Common myeloid progenitor, CD34-positive (primary cell): ENCODE data around the gene IL17REL.

ENCODE experiments used
- CTCF ChIA-PET: fragments of 350-600 bp; sonication (Branson Sonifier 250); formaldehyde crosslinking; loops from one replicate; lab custom pipeline; 2021; ENCODE audit warnings: antibody characterized with exemption; lab: Charles Lee
- POLR2A ChIA-PET: fragments of 350-600 bp; sonication (Branson Sonifier 250); formaldehyde crosslinking; loops from one replicate; lab custom pipeline; 2021; ENCODE audit warnings: antibody characterized with exemption; lab: Charles Lee
- DNase-seq, 3 donors: peaks; one replicate each; pipeline versions ENCODE4 v3.0.0 to v3.0.0-alpha.2; 2013
- H3K27ac ChIP-seq, 2 experiments: 1 replicate in 1 of 2; 2 replicates in 1 of 2; pipeline ENCODE4 v1.7.0; 2013; ENCODE audit warnings: inconsistent platforms in 2 of 2, low read length in 2 of 2, mild to moderate bottlenecking in 2 of 2, low read depth in 1 of 2, moderate library complexity in 1 of 2; ENCODE audit not compliant: severe bottlenecking in 2 of 2, insufficient read depth in 1 of 2, poor library complexity in 1 of 2
- H3K27me3 ChIP-seq, 5 experiments: replicated peaks in 2 of 5; 1 replicate in 3 of 5; 2 replicates in 2 of 5; pipeline versions ENCODE4 v1.6.1 to v1.7.0; 2013; ENCODE audit warnings: low read length in 4 of 5, mild to moderate bottlenecking in 2 of 5, moderate library complexity in 2 of 5, inconsistent platforms in 1 of 5; ENCODE audit not compliant: insufficient read depth in 5 of 5, control insufficient read depth in 4 of 5
- H3K36me3 ChIP-seq, 4 experiments: 1 replicate in 2 of 4; 2 replicates in 2 of 4; pipeline versions ENCODE4 v1.6.1 to v1.7.0; 2013; ENCODE audit warnings: low read length in 3 of 4, control low read depth in 1 of 4, mild to moderate bottlenecking in 1 of 4; ENCODE audit not compliant: control insufficient read depth in 4 of 4, insufficient read depth in 4 of 4
- H3K4me1 ChIP-seq, 4 experiments: 1 replicate in 3 of 4; 2 replicates in 1 of 4; pipeline versions ENCODE4 v1.6.1 to v1.7.1; 2013; ENCODE audit warnings: low read length in 3 of 4, mild to moderate bottlenecking in 3 of 4, control low read depth in 1 of 4, inconsistent platforms in 1 of 4, moderate library complexity in 1 of 4; ENCODE audit not compliant: control insufficient read depth in 4 of 4, insufficient read depth in 4 of 4; ENCODE audit errors: control extremely low read depth in 1 of 4
- H3K4me3 ChIP-seq, 7 experiments: 1 replicate in 4 of 7; 2 replicates in 3 of 7; pipeline versions ENCODE4 v1.5.1 to v1.7.0; 2013; ENCODE audit warnings: mild to moderate bottlenecking in 7 of 7, low read length in 6 of 7, moderate library complexity in 6 of 7, inconsistent platforms in 2 of 7, low read depth in 2 of 7, control low read depth in 1 of 7; ENCODE audit not compliant: insufficient read depth in 4 of 7, control insufficient read depth in 1 of 7; ENCODE audit errors: extremely low read depth in 1 of 7
- H3K9me3 ChIP-seq, 5 experiments: 1 replicate in 4 of 5; 2 replicates in 1 of 5; pipeline versions ENCODE4 v1.6.1 to v1.7.1; 2013; ENCODE audit warnings: low read length in 4 of 5, mild to moderate bottlenecking in 2 of 5, inconsistent platforms in 1 of 5, low read depth in 1 of 5, moderate library complexity in 1 of 5; ENCODE audit not compliant: control insufficient read depth in 4 of 5, insufficient read depth in 2 of 5; ENCODE audit errors: control extremely low read depth in 1 of 5
- WGBS: methylation state at CpG from one replicate; pipeline ENCODE4 v1.1.5; 2013; ENCODE audit not compliant: insufficient coverage; 5-methylcytosine and 5-hydroxymethylcytosine counted together

The IL17REL gene

DNA sequence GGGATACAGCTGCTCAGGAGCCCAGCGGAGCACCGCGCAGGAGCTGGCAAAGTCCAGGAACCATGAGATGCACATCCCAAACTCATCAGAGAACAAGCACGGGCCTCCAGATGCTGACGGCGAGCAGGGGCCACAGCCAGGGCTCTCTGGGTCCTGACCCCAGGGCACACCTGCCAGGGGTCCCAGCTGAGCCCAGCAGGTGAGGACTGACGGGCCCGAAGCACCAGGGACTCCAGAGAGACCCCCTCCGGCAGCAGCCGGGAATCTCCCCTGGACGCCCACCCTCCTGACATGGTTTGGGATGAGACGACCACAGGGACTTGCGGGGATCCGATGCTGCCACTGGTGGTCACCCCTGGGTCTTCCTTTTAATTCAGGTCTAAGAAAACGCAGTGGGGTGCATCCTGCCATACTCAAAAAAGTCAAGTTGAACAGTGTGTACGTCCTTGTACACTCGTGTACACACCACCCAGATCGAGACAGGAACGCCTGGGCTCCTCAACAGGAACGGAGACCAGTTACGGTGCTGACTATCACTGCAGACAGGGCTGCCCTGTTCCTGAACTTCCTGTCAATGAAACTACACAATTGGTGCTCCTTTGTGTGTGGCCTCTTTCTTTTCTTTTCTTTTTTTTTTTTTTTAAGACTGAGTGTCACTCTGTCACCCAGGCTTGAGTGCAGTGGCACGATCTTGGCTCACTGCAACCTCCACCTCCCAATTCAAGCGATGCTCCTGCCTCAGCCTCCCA lies 23.6 kb upstream of the IL17REL start:
- ChIA-PET CTCF (interaction anchor here (1.1 to 1.5 kb wide), 2 partner anchors 16 to 23 kb away, joined by 3 read pairs; no protein-coding TSS in a partner anchor), POLR2A (interaction anchor here (0.7 kb wide), 1 partner anchor 273 kb away, joined by 3 read pairs; no protein-coding TSS in a partner anchor)
- no peak overlapping the region for H3K27ac ChIP-seq
- no peak overlapping the region for H3K4me3 ChIP-seq
- peaks cover 0 to 37% (median 12%) of the 10 kb centered on the region in 4 experiments for H3K4me1 ChIP-seq
- peak in 2 of 3 donors; percentile 38 to 53 for DNase-seq
- 59% methylated on average over 18 of the region's 23 CpGs for WGBS
- no peaks in the 10 kb centered on the region for H3K27me3 ChIP-seq
- peaks cover 0 to 15% (median 4%) of the 10 kb centered on the region in 5 experiments for H3K9me3 ChIP-seq
- no peaks in the 10 kb centered on the region for H3K36me3 ChIP-seq

DNA sequence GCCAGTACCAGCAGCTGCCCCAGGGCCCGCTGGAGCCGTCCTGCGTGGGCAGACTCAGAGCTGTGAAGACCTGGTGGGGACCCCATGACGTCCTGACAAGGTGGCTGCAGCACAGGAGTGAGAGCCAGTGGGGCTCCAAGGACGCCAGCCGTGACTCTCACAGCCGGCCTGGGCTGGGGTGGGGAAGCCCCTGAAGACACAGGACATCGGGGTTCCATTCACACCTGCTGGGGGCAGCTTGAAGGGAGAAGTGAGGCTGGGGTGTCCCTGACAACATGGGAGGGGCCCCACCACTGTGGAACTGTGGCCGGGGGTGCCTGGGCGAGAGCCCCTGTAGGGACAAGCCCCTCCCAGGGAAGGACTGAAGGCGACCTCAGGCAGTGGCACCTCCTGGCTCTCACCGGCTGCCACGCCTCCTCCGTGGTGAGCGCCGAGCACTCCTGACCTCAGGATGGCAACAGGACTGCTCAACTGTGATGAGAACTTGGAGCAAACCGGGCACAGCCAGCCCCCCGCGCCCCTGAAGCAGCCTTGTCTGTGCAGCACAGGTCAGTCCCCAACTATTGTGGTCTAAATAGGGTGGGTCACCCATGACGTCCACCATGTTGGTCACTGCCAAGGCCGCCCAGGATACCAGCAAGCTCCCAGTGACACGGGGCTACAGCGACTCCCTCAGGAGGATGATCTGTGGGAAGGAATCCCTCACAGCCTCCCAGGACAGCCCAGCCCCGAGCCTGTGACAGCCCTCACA lies 22.7 kb upstream of the IL17REL start:
- peak overlapping the region in 1 of 7 experiments; percentile 46 for H3K4me3 ChIP-seq
- H3K27me3 ChIP-seq = no peaks in the 10 kb centered on the region
- H3K36me3 ChIP-seq = no peaks in the 10 kb centered on the region
- ChIA-PET POLR2A (interaction anchor here (0.9 to 1.9 kb wide), 7 partner anchors 10 to 156 kb away, joined by 3 to 10 read pairs (median 6); partner anchors contain the start of gene MLC1), CTCF (interaction anchor here (0.9 to 5.9 kb wide), 6 partner anchors 17 to 108 kb away, joined by 3 to 63 read pairs (median 3); partner anchors contain the start of gene MLC1)
- 37% methylated on average over 21 of the region's 24 CpGs for WGBS
- no peak for DNase-seq
- H3K4me1 ChIP-seq = peaks cover 0 to 43% (median 17%) of the 10 kb centered on the region in 4 experiments
- H3K27ac ChIP-seq = peak overlapping the region in 1 of 2 experiments; percentile 15
- peaks cover 0 to 15% (median 4%) of the 10 kb centered on the region in 5 experiments for H3K9me3 ChIP-seq

DNA sequence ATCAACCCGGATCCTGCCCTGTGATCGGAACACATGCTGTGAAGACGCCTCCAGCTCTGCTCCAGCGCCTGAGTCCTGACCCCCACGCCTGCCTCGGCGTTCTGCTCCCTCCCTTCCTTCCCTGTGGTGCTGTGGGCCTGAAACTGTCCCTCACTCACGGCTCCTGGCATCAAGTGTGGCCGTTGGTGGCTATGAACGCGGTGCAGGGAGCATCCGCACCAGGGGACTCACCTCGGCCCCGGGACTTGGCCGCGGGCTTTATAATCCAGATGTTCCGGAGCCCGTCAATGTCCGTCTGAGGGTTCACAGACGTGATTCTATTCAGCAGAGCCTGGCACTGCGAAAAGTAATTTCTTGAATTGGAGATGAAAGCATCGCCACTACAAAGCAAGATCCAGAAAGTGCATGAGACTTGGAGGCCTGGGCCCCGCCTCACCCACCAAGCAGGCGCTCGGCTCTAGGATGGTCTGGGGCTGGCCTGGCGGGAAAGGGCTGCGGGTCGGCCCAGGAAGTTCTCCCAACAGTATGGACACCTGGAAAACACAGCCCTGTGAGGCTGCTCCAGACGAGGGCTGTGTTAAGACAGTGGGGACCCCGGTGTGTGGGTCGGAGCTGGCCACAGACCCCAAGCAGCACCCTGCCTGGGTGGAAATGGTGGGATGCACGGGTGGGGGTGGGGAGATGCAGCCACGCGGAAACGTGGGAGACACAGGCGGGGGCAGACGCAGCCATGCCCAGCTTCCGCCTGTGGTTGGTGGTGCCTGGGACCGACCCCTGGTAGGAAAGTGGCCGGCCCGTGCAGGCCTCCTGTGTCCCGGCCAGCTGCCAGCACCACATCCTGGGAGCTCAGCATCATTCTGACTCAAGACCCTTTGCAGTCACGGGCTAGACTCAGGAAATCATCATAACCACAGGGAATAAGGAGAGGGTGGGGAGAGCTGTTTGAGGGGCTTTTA lies 21.8 kb upstream of the IL17REL start:
- ChIA-PET POLR2A (interaction anchor here (0.9 to 1.9 kb wide), 7 partner anchors 11 to 157 kb away, joined by 3 to 10 read pairs (median 6); partner anchors contain the start of gene MLC1), CTCF (interaction anchor here (0.9 to 5.9 kb wide), 4 partner anchors 27 to 107 kb away, joined by 3 to 63 read pairs (median 5); partner anchors contain the start of gene MLC1)
- Histone ChIP-seq H3K27ac (no peak overlapping the region), H3K36me3 (no peaks in the 10 kb centered on the region), H3K9me3 (peaks cover 0 to 9% (median 1%) of the 10 kb centered on the region in 5 experiments), H3K4me1 (peaks cover 0 to 49% (median 23%) of the 10 kb centered on the region in 4 experiments), H3K4me3 (peak overlapping the region in 2 of 7 experiments; percentile 5 to 46), H3K27me3 (peaks cover 0 to 2% (median 0%) of the 10 kb centered on the region in 5 experiments)
- DNase-seq = peak; percentile 85 to 99 (median 99)
- 29% methylated on average over 36 of the region's 43 CpGs for WGBS

DNA sequence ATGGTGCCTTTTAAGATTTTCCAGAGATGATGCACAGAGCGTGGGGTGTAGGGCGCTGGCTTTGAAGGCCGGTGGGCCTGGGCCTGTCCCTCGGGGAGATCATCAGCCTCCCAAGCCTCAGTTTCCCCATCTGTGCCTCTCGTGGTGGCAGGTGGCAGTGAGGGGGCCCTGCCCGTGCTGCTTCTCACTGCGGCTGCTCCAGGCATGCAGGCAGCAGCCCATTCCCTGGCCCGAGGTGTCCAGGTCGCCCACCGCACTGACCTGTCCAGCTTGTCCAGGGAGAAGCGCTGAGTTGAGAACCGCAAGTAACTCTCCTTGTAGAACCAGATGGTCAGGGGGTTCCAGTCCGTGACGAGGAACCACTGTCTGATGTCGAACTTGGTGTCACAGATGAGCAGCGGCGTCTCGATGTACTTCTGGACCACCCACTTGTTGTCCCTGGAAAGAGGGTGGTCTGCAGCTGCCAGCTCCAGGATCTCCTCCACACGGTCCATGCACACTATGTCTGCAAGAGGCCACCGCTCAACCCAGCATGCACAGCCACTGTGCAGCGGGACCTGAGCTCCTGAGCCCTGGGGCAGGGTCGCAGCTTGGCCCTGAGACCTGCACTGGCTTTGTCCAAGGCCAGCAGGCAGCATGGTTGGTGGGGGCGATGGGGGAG lies 20.5 kb upstream of the IL17REL start:
- ChIA-PET CTCF (interaction anchor here (1.6 to 5.9 kb wide), 2 partner anchors 40 to 102 kb away, joined by 3 to 63 read pairs; no protein-coding TSS in a partner anchor), POLR2A (no interaction called here)
- H3K27ac ChIP-seq = no peak overlapping the region
- 98% methylated on average over 22 of the region's 23 CpGs for WGBS
- no peak overlapping the region for H3K4me3 ChIP-seq
- DNase-seq = no peak
- H3K4me1 ChIP-seq = peaks cover 0 to 49% (median 23%) of the 10 kb centered on the region in 4 experiments
- no peaks in the 10 kb centered on the region for H3K36me3 ChIP-seq
- H3K9me3 ChIP-seq = no peaks in the 10 kb centered on the region
- H3K27me3 ChIP-seq = peaks cover 0 to 2% (median 0%) of the 10 kb centered on the region in 5 experiments

DNA sequence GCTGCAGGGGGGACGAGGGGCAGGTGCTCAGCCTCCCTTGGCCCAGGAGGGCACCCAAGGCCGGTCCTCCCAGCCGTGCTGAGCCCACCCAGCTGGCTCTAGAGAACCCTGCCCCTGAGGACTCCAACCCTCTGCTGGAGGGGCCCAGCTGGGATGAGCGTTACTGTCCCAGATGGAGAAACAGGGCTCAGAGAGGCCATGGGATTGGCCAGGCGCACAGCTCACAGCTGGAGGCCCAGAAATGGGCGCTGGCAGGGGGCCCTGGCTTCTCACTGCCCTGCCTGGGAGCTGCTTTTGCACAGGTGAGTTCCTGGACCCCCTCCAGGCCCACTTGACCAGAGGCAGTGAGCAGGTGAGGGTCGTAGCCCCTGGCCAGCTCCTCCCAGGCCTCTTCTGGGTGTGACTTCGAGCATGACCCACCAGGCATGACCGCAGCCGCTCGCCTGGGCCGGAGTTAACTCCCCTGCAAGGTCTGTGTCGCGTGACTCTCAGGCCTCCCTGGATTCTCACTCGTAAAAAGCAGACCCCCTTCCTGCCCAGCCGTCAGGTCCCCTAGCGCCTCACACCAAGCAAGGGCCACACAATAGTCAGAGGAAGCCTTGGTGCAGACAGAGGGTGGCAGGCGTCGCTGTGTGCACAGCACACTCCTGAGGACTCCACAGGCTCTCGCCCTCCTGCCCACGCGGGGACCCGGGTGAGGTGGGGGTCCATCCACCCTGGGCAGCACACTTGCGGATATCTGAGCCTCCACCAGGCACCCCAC lies 19.7 kb upstream of the IL17REL start:
- CTCF ChIA-PET = interaction anchor here (0.8 to 5.9 kb wide), 8 partner anchors 32 to 147 kb away, joined by 3 to 63 read pairs (median 3); no protein-coding TSS in a partner anchor
- Histone ChIP-seq H3K27ac (no peak overlapping the region), H3K27me3 (peaks cover 0 to 2% (median 0%) of the 10 kb centered on the region in 5 experiments), H3K36me3 (no peaks in the 10 kb centered on the region), H3K4me3 (no peak overlapping the region), H3K9me3 (no peaks in the 10 kb centered on the region), H3K4me1 (peaks cover 0 to 54% (median 26%) of the 10 kb centered on the region in 4 experiments)
- 93% methylated on average over 24 of the region's 24 CpGs for WGBS
- POLR2A ChIA-PET = interaction anchor here (1.5 kb wide), 1 partner anchor 72 kb away, joined by 4 read pairs; the partner anchor contains the start of gene PIM3
- DNase-seq = no peak
